Activated T-cell treated with anti-CD3 and anti-CD28 coated beads for 4 hours (primary cell): ENCODE data around the gene STRADA.

ENCODE experiments used
- DNase-seq: peaks from one replicate; pipeline ENCODE4 v3.0.0-alpha.2; 2020

STRADA gene

DNA sequence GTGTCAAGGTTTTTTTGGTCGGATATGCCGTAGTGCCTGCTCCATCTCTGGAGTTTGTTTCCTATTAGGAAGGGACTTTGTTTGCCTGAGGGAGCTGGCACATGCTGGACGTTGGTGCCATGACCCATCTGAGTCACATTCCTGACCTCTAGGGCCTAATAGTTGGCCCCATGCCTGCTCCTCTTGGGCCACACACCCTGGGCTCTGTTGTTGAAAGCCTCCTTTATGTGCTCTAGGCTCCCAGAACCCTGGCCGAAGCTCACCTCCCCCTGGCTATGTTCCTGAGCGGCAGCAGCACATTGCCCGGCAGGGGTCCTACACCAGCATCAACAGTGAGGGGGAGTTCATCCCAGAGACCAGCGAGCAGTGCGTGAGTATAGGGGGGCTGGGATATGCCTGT is 60.1 kb downstream of the STRADA start:
- no peak for DNase-seq

DNA sequence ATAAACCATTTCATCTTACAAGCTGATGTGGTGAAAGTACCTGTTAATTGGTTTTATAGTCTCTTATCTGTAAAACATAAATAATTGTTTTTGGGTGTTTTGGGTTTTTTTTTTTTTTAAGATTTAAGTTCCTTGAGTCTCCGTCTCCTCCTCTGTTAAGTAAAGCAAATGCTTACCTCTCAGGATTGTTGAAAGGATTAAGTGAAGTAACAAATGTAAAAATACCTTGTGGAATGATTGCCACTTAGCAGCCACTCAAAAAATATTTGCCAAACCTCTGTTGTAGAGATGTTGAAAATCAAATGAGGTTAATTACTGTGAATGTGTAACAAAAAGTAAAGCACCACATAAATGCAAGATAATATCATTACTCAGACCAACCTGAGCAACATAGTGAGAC is 60.9 kb downstream of the STRADA start:
- DNase-seq: no peak

DNA sequence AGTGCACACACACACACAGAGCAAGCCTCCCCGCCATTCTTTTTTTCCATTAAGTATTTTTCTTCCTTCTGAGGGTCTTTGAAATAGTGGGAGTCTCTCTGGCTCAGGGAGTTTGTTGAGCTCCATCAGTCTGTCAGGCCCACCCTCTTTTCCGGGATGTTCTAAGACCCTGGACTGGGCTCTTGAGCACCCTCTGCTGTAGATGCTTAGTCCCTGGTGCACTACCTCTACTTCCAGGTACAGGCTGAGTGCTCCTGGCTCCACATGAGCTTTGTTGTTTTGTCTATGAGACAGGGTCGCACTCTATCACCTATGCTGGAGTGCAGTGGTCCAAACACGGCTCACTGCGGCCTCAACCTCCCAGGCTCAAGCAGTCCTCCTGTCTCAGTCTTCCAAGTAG is 62.4 kb downstream of the STRADA start:
- DNase-seq: no peak

DNA sequence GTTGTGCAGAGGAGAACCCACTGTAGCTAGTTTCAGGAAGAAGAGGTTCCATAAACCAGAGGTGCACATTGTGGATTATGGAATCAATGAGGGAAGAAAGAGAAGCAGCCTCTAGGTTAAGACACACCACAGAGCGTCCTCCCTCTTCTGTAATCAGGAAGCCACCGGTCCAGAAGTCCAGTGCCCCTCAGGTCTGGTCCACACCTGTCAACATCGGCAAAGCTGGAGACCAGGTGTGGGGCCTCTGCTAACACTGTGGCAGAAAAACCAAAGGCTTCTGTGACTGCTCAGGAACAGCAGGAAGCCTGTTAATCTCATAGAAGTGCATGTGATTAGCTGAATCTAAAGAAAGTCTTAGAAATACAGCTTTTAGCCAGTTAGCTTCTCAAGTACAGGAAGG is 65.0 kb downstream of the STRADA start:
- DNase-seq: no peak

DNA sequence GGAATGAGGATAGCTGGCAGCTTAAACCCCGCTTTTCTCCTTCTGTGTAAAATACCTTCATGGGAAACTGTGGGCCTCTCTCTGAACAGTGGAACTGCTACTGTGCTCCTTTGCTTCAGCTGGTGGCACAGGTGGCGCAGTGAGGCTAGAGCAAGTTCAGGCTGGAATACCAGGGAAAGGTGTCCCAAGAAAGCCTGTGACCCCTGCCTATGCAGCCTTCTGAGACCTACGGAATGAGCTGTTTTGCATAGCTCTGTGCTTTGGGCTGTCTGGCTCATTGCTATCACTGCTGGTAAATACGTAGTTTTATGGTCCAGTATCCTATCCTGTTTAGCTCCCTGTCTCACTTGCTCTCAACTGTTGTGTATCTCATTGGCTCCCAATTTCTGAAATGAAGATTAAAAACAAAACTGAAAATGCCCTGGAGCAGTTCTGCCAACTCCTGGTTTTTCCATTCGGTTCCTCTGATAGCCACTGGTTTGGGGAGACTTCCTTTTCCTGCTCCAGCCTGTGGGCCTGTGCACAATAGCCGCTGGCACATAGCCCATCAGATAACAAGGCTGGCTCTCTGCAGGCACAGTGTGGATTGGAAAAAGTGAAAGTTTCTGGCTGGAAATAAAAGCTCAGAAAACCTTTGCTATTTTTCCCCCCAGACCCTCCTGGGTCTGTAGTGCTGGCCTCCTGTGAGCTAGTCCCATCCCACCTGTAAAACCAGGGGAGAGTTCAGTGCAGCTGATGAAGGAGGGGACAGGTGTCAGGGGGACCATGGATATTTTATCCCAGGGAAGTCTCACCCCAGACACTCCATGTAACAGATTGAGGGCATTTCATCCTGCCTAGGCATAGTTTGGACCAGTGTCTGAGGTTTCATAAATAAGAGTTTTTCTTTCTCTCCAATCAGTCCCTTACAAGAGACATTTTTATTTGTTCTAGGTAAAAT is 65.7 kb downstream of the STRADA start:
- no peak for DNase-seq

DNA sequence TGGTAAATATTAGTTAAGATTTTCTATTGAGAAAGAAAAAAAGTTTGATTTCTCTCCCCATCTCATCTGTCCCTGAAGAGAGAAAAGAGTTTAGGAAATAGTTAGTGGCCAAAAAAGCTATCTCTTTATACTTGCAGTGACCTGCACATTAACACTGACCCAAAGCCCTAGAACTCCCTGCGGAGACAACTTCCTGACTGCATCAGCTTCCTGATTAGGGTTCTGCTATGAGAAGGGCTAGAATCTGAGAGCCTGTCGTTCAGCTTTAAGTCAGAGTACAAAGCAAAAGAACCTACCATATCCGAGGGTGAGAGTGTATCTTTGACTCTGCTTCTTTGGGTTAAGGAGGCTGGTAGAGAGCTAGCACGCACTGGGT is 66.4 kb downstream of the STRADA start:
- no peak for DNase-seq

DNA sequence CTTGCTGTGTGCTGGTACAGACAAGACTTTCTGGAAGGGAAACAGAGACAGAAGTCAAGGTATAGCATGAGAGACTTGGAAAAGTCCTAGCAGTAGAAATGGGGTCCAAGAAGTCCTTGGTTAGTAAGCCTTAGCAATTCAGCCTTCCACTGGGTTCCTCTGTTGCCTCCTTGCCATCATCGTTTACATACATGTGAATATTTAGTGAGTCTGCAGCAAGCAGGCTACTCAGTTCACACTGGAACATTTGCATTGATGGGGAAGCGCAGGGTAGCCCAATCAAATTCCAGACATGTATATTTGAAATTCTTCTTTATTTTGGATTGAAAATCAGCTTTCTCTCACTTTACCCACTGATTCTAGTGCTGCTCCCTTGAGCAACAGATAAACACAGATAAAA is 68.7 kb downstream of the STRADA start:
- DNase-seq: no peak

DNA sequence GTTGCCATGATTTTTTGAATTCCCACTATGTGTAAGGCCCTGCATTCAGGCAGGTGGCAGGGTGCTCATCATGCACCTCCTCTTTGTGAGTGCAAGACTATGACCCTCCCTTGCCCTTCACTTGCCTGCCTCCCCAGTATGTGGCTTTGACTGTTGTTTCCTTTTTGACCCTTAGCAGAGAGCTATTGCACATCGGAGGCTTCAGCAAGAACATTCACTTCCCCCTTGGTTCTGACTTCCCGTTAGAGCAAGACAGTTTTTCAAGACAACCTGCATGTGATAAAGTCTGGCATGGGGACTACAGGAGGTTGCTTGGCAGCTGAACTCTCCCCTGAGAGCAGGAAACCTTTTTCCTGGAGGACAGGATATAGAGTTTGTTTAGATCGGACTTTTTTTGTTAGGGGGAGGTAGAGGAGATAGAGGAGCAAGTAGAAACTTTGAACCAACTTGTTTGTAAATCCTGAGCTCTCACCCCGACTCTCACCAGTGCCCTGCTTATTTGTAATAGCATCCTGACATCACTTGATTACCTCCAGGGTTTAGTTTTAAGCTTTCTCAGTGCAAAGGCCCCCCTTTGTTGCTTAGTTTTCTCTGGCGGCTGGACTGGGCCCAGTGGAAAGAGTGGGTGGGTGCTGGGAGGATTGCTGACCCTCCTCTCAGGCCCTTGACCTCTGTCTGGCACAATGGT is 75.9 kb downstream of the STRADA start:
- DNase-seq: no peak

DNA sequence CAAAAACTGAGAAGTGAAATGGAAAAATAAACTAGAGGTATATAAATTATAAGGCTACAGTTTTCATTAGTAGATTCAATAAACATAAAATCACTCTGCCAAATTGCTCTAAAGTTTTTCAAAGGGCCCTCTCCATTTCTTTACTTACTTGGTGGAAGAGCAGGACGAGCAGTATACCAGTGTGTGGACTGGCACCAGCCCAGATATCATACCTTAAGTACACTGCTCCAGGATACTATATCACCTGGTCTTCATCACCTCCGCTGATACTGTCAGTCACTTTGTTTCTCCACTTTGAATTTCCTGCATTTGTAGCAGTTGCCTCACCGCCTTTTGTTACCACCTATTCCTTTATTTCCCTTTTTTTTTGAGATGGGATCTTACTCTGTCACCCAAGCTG is 81.7 kb downstream of the STRADA start:
- no peak for DNase-seq

DNA sequence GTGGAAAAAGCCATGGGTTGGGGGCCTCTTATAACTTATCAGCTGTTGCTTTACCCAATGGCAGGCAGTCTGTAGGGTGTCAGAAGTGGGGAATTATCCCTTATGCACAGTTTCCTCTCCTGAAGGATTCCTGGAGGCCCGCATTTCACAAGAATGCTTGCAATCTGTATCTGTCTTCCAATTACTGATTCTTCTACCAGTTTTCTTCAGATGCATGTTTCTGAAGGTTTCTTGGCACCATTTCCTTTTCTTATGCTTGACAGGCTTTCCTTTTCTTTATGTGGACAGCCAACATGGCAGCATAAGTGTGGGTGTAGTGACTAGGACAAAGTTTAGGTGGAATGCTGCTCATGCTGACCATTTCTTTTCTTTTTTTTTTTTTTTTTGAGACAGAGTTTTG is 83.2 kb downstream of the STRADA start:
- DNase-seq: no peak

DNA sequence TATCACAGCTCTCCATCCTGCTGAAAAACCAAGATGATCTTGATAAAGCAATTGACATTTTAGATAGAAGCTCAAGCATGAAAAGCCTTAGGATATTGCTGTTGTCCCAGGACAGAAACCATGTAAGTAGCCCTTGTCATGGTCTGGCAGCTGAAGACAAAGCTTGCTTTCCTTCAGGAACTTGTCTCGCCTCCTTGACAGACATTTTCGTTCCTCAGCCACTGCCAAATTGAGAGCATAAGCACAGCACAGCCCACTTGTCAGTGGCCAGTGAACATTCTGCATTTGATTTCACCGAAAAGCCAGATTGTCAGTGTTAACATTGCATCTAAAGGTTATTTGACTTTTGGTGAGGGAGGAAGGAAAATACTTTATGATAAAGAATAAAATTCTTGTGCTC is 83.8 kb downstream of the STRADA start:
- DNase-seq: no peak

DNA sequence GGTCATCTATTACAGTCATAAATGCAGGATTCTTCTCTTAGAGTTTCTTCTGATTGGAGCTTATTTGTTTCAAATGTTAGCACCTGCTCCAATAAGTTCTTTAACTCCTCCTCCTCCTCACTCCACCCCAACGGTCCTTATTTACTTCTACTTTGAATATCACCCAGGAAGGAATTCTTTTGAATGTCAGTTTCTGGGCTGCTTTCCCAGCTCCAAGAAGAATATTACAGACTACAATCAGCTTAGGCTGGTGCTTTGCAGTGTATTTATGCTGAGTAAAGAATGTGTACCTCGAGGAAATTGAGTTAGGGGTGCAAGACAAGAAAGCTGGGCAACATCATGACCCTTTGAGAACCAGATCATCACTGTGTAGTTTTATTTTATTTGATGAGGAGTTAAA is 88.5 kb downstream of the STRADA start:
- DNase-seq: no peak
